Loucy (cell line): ENCODE results near the gene C16orf86.

Source experiments
- H2AFZ ChIP-seq: fragments of 200-600 bp; sonication (generic); 2 replicates; pipeline ENCODE4 v1.6.0; 2016; ENCODE audit warnings: antibody characterized with exemption, mild to moderate bottlenecking, low read length, moderate library complexity
- H3F3A ChIP-seq: fragments of 200-600 bp; 2 replicates; pipeline ENCODE4 v1.6.0; 2016; ENCODE audit warnings: antibody characterized with exemption, low read depth, mild to moderate bottlenecking
- H3K27me3 ChIP-seq: fragments of 200-600 bp; sonication (generic); 2 replicates; pipeline ENCODE4 v1.6.1; 2014; ENCODE audit warnings: low read length, mild to moderate bottlenecking; ENCODE audit not compliant: insufficient read depth, poor library complexity, severe bottlenecking
- H3K36me3 ChIP-seq: fragments of 200-600 bp; sonication (generic); 2 replicates; pipeline ENCODE4 v1.6.1; 2016; ENCODE audit warnings: low read length; ENCODE audit not compliant: insufficient read depth
- H3K4me1 ChIP-seq: fragments of 200-600 bp; sonication (generic); 2 replicates; pipeline ENCODE4 v1.5.1; 2014; ENCODE audit warnings: low read length, mild to moderate bottlenecking; ENCODE audit not compliant: insufficient read depth, poor library complexity, severe bottlenecking
- H3K4me2 ChIP-seq: fragments of 200-600 bp; sonication (generic); 2 replicates; pipeline ENCODE4 v1.6.0; 2014; ENCODE audit warnings: antibody characterized with exemption, low read length, low read depth, mild to moderate bottlenecking; ENCODE audit not compliant: poor library complexity, severe bottlenecking
- H3K4me3 ChIP-seq: fragments of 200-600 bp; sonication (generic); 2 replicates; pipeline ENCODE4 v1.5.1; 2014; ENCODE audit warnings: low read length, mild to moderate bottlenecking, mixed read lengths; ENCODE audit not compliant: poor library complexity, severe bottlenecking
- H3K79me2 ChIP-seq: fragments of 200-600 bp; sonication (generic); 2 replicates; pipeline ENCODE4 v1.6.1; 2014; ENCODE audit warnings: low read length; ENCODE audit not compliant: insufficient read depth
- H3K9ac ChIP-seq: fragments of 200-600 bp; sonication (generic); 2 replicates; pipeline ENCODE4 v1.6.0; 2014; ENCODE audit warnings: mild to moderate bottlenecking, low read depth, low read length, moderate library complexity; ENCODE audit not compliant: poor library complexity, severe bottlenecking
- H3K9me2 ChIP-seq: fragments of 200-600 bp; sonication (generic); replicated peaks from 2 replicates; pipeline ENCODE4 v1.6.1; 2016; ENCODE audit warnings: low read depth, low read length, mixed read lengths
- H3K9me3 ChIP-seq: fragments of 200-600 bp; sonication (generic); 2 replicates; pipeline ENCODE4 v1.6.1; 2014; ENCODE audit warnings: mild to moderate bottlenecking, antibody characterized with exemption, low read length, low read depth; ENCODE audit not compliant: insufficient read depth
- H4K20me1 ChIP-seq: fragments of 200-600 bp; sonication (generic); 2 replicates; pipeline ENCODE4 v1.6.0; 2014; ENCODE audit warnings: antibody characterized with exemption, low read length, mild to moderate bottlenecking; ENCODE audit not compliant: insufficient read depth, poor library complexity, severe bottlenecking
- CTCF ChIP-seq: fragments of 200-600 bp; sonication (generic); conservative IDR thresholded peaks from 2 replicates; pipeline ENCODE4 v1.5.1; 2014; ENCODE audit warnings: mild to moderate bottlenecking, antibody characterized with exemption, low read length
- EZH2phosphoT487 ChIP-seq: fragments of 200-600 bp; IDR thresholded peaks from 2 replicates; pipeline ENCODE4 v1.6.1; 2018; ENCODE audit warnings: antibody characterized with exemption, mild to moderate bottlenecking, moderate library complexity, borderline replicate concordance

Gene C16orf86

GRCh38 chr16:67666559-67667452 lies at the start of gene C16orf86, which contains the start of gene ENKD1:
Gene C16orf86, plus strand, starts transcription at chr16:67666814. Its CDS starts 157 bp downstream, at chr16:67666971.
Gene ENKD1, minus strand, starts transcription at chr16:67666750. Its CDS starts 308 bp downstream, at chr16:67666442.
- Histone ChIP-seq H3K4me1 (peaks cover 18% of the 10 kb centered on the region), H3K4me3 (peak within 1 kb of the TSS; percentile 75), H3K4me2 (peak within 1 kb of the TSS; percentile 79), H3K27me3 (no peaks in the 10 kb centered on the region), H3F3A (no peaks in the 10 kb centered on the region), H3K9me3 (no peaks in the 10 kb centered on the region), H3K9ac (peak within 1 kb of the TSS; percentile 65), H3K79me2 (no peaks in the 10 kb centered on the region), H3K9me2 (no peaks in the 10 kb centered on the region), H3K36me3 (no peaks in the 10 kb centered on the region), H2AFZ (peak within 1 kb of the TSS; percentile 85; the same call in 1 of the 2 replicates), H4K20me1 (no peaks in the 10 kb centered on the region)
- TF ChIP-seq CTCF (no peak), EZH2phosphoT487 (no peak)

DNA sequence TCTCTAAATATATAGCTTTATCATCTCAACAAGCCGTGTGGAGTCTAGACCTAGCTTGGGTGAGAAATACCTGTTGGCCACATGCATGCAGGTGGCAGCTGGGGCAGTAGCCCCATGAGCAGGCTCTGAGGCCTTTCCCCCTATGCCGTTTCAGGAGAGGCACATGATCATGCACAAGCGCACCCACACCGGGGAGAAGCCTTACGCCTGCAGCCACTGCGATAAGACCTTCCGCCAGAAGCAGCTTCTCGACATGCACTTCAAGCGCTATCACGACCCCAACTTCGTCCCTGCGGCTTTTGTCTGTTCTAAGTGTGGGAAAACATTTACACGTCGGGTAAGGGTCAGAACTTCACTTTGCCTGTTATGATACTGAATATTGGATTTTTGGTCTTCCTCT lies 38.4 kb upstream of the C16orf86 start:
- Histone ChIP-seq H3K9ac (no peak overlapping the region), H2AFZ (no peak overlapping the region), H3K9me2 (no peaks in the 10 kb centered on the region), H3K27me3 (no peaks in the 10 kb centered on the region), H3K36me3 (peaks cover 86% of the 10 kb centered on the region; the same call in 1 of the 2 replicates), H3K4me3 (no peak overlapping the region), H3F3A (no peaks in the 10 kb centered on the region), H3K4me1 (no peaks in the 10 kb centered on the region), H3K4me2 (no peak overlapping the region), H4K20me1 (peaks cover 1% of the 10 kb centered on the region), H3K9me3 (no peaks in the 10 kb centered on the region), H3K79me2 (peaks cover 3% of the 10 kb centered on the region; the same call in 1 of the 2 replicates)
- no peak for TF ChIP-seq CTCF
- TF ChIP-seq EZH2phosphoT487 = no peak

DNA sequence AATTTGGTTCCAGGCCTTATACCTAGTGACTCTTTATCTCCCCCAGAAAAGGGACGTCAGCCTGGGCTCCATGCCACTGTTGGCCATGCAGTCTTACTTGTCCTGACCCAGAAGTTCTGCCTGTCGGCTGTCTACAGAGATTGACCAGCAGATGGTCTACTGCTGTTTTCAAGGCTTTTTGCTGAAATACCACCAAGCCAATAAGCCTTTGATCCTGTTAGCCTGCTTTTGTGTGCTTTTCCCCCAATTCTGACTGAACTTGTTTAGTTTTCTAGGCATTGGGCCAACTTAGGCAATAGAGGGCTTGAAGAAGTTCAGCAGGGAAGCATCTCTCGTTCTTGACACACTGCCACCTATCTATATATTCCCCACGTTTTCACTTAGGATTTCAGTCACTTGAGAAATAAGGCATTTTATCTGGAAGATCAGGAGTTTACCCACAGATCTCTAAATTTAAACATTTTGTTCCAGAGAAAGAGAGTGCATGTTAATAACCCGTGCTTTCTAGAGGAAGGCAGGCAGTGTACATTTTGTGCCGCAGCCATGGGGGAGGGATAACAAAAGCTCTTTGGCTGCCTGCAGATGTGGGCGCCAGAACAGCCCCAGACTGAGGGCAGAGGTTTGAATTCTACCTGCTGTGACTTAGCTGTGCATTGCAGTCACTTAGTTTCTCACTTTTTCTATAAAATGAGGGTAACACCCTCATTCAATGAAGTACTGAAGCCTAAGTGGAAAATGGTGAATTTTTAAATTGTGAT lies 34.0 kb upstream of the C16orf86 start:
- TF ChIP-seq EZH2phosphoT487 (no peak), CTCF (no peak)
- Histone ChIP-seq H3K4me1 (no peaks in the 10 kb centered on the region), H3K9ac (no peak overlapping the region), H3K9me3 (no peaks in the 10 kb centered on the region), H3K4me3 (no peak overlapping the region), H3K36me3 (peaks cover 86% of the 10 kb centered on the region), H3K4me2 (no peak overlapping the region), H2AFZ (no peak overlapping the region), H3K27me3 (no peaks in the 10 kb centered on the region), H3K79me2 (peaks cover 6% of the 10 kb centered on the region; the same call in 1 of the 2 replicates), H3F3A (no peaks in the 10 kb centered on the region), H4K20me1 (peaks cover 5% of the 10 kb centered on the region), H3K9me2 (no peaks in the 10 kb centered on the region)
